Fibroblast of skin of abdomen (primary cell): ENCODE measurements around the gene HUNK.
"Not testable (repeated sequence)": the region's sequence is repeated elsewhere in the genome, so short reads cannot be mapped to it uniquely, and the experiment has no call there.

Experiments
- DNase-seq: peaks from one replicate; pipeline ENCODE4 v3.0.0-alpha.2; 2013

Gene HUNK

GRCh38 chr21:31870472-31871193, 2.2 kb upstream of the HUNK start:
- no peak for DNase-seq

- not testable (repeated sequence) for DNase-seq
Observed at GRCh38 chr21:31871371-31871770, 1.4 kb upstream of the HUNK start.

GRCh38 chr21:31872072-31872451, 758 bp upstream of the HUNK start:
- no peak for DNase-seq

GRCh38 chr21:31873275-31873695, 465 bp downstream of the HUNK start:
- no peak for DNase-seq

GRCh38 chr21:31873696-31874599, 1.1 kb downstream of the HUNK start:
- peak; percentile 35 for DNase-seq

GRCh38 chr21:31874812-31875212, 2.0 kb downstream of the HUNK start:
- DNase-seq, result no peak

- peak; percentile 44 for DNase-seq
Observed at GRCh38 chr21:31875496-31876015, 2.7 kb downstream of the HUNK start.

GRCh38 chr21:31877463-31877957, 4.7 kb downstream of the HUNK start:
- DNase-seq, result no peak

GRCh38 chr21:31878831-31879230, 6.0 kb downstream of the HUNK start:
- no peak for DNase-seq

GRCh38 chr21:31879241-31879650, 6.4 kb downstream of the HUNK start:
- DNase-seq, result no peak

GRCh38 chr21:31879911-31880310, 7.1 kb downstream of the HUNK start:
- DNase-seq, result no peak

GRCh38 chr21:31880816-31881215, 8.0 kb downstream of the HUNK start:
- no peak for DNase-seq

- no peak for DNase-seq
Observed at GRCh38 chr21:31882711-31883110, 9.9 kb downstream of the HUNK start.

GRCh38 chr21:31885146-31885545, 12.3 kb downstream of the HUNK start:
- no peak for DNase-seq

GRCh38 chr21:31886915-31887314, 14.1 kb downstream of the HUNK start:
- no peak for DNase-seq

GRCh38 chr21:31887391-31887841, 14.6 kb downstream of the HUNK start:
- DNase-seq, result no peak

GRCh38 chr21:31888936-31889371, 16.1 kb downstream of the HUNK start:
- DNase-seq, result no peak

- no peak for DNase-seq
Observed at GRCh38 chr21:31889460-31889859, 16.6 kb downstream of the HUNK start.

GRCh38 chr21:31892686-31893085, 19.9 kb downstream of the HUNK start:
- DNase-seq, result peak; percentile 9

- DNase-seq, result peak; percentile 61
Observed at GRCh38 chr21:31893851-31894415, 21.1 kb downstream of the HUNK start.

GRCh38 chr21:31894457-31894856, 21.6 kb downstream of the HUNK start:
- DNase-seq, result no peak

GRCh38 chr21:31895077-31895835, 22.4 kb downstream of the HUNK start:
- DNase-seq, result peak; percentile 63
